Measurements from ENCODE around the gene ZKSCAN2.
A peak's percentile ranks its signal among the peaks of the same experiment; 100 is the strongest.

The ZKSCAN2 gene

GRCh38 chr16:25257470-25257955 is at the start of gene ZKSCAN2:
ZKSCAN2 (minus strand) TSS chr16:25257845; CDS start chr16:25257127, 718 bp downstream.
- TF ChIP-seq CTCF (IDR thresholded peaks at IDR 0.05; ENCODE audit: insufficient read depth, low read length, poor library complexity, severe bottlenecking): no peak
- Histone ChIP-seq H3K4me3 (replicated peaks; ENCODE audit: low read depth, low read length) (peak within 1 kb of the TSS; percentile 93), H3K36me3 (ENCODE audit: control insufficient read depth, insufficient read depth, low read length) (peaks cover 1% of the 10 kb centered on the region), H3K27me3 (replicated peaks; ENCODE audit: control insufficient read depth, insufficient read depth, low read length) (no peaks in the 10 kb centered on the region)
- DNase-seq (ENCODE audit: extremely low read depth, insufficient read length): peak; percentile 93

GRCh38 chr16:25299792-25300590 is 42.3 kb upstream of the ZKSCAN2 start:
- Histone ChIP-seq H3K4me3 (replicated peaks; ENCODE audit: low read depth, low read length) (no peak overlapping the region), H3K36me3 (ENCODE audit: control insufficient read depth, insufficient read depth, low read length) (no peaks in the 10 kb centered on the region), H3K27me3 (replicated peaks; ENCODE audit: control insufficient read depth, insufficient read depth, low read length) (no peaks in the 10 kb centered on the region)
- no peak for DNase-seq (ENCODE audit: extremely low read depth, insufficient read length)
- no peak for TF ChIP-seq CTCF (IDR thresholded peaks at IDR 0.05; ENCODE audit: insufficient read depth, low read length, poor library complexity, severe bottlenecking)

- TF ChIP-seq CTCF (IDR thresholded peaks at IDR 0.05; ENCODE audit: insufficient read depth, low read length, poor library complexity, severe bottlenecking): no peak
- H3K36me3 ChIP-seq (ENCODE audit: control insufficient read depth, insufficient read depth, low read length): no peaks in the 10 kb centered on the region
- H3K4me3 ChIP-seq (replicated peaks; ENCODE audit: low read depth, low read length): no peak overlapping the region
- DNase-seq (ENCODE audit: extremely low read depth, insufficient read length): no peak
- no peaks in the 10 kb centered on the region for H3K27me3 ChIP-seq (replicated peaks; ENCODE audit: control insufficient read depth, insufficient read depth, low read length)
These were observed 40.7 kb upstream of the ZKSCAN2 start for GRCh38 chr16:25298165-25298872.

- Histone ChIP-seq H3K27me3 (replicated peaks; ENCODE audit: control insufficient read depth, insufficient read depth, low read length) (no peaks in the 10 kb centered on the region), H3K36me3 (ENCODE audit: control insufficient read depth, insufficient read depth, low read length) (no peaks in the 10 kb centered on the region), H3K4me3 (replicated peaks; ENCODE audit: low read depth, low read length) (no peak overlapping the region)
- DNase-seq (ENCODE audit: extremely low read depth, insufficient read length): no peak
- TF ChIP-seq CTCF (IDR thresholded peaks at IDR 0.05; ENCODE audit: insufficient read depth, low read length, poor library complexity, severe bottlenecking): no peak
These were observed 39.6 kb upstream of the ZKSCAN2 start for GRCh38 chr16:25297151-25297787.

- no peak overlapping the region for H3K4me3 ChIP-seq (replicated peaks; ENCODE audit: low read depth, low read length)
- no peaks in the 10 kb centered on the region for H3K27me3 ChIP-seq (replicated peaks; ENCODE audit: control insufficient read depth, insufficient read depth, low read length)
- no peak for TF ChIP-seq CTCF (IDR thresholded peaks at IDR 0.05; ENCODE audit: insufficient read depth, low read length, poor library complexity, severe bottlenecking)
- H3K36me3 ChIP-seq (ENCODE audit: control insufficient read depth, insufficient read depth, low read length): no peaks in the 10 kb centered on the region
- DNase-seq (ENCODE audit: extremely low read depth, insufficient read length): no peak
These were observed 33.9 kb upstream of the ZKSCAN2 start for GRCh38 chr16:25291580-25291979.

All from GM06990 (cell line).